ENCODE results near the gene TBC1D23.

- no peak for TF ChIP-seq ATF3 (IDR thresholded peaks at IDR 0.05)
- TF ChIP-seq ATF3 (CRISPR knock-in tag; conservative IDR thresholded peaks at IDR 0.05) = no peak
- no peak for TF ChIP-seq PHF20 (IDR thresholded peaks at IDR 0.05; ENCODE audit: partially characterized antibody)
- no peak for TF ChIP-seq CTCF (IDR thresholded peaks at IDR 0.05 in 2 of 3, conservative IDR thresholded peaks at IDR 0.05 in 1 of 3; ENCODE audit: insufficient read depth in 2 of 3, low read depth in 1 of 3, low read length in 3 of 3)
- no peak for TF ChIP-seq BHLHE40 (IDR thresholded peaks at IDR 0.05; ENCODE audit: low read length)
- no peak for TF ChIP-seq ZBTB11 (CRISPR knock-in tag; IDR thresholded peaks at IDR 0.05)
- TF ChIP-seq PBX2 (CRISPR knock-in tag; IDR thresholded peaks at IDR 0.05; ENCODE audit: low read depth) = no peak
- TF ChIP-seq PBX2 (tag; conservative IDR thresholded peaks at IDR 0.05; ENCODE audit: low read depth) = no peak
- TF ChIP-seq ZNF197 (CRISPR knock-in tag; IDR thresholded peaks at IDR 0.05; ENCODE audit: low read depth) = no peak
- TF ChIP-seq CHD2 (IDR thresholded peaks at IDR 0.05; ENCODE audit: low read depth, low read length) = no peak
- TF ChIP-seq SNRNP70 (optimal IDR thresholded peaks at IDR 0.05; ENCODE audit: low read depth, low read length) = no peak
- TF ChIP-seq SMC3 (conservative IDR thresholded peaks at IDR 0.05; ENCODE audit: insufficient read depth, low read depth, low read length) = no peak
- no peak for TF ChIP-seq LEF1 (IDR thresholded peaks at IDR 0.05)
These were observed 37.0 kb downstream of the TBC1D23 start for GRCh38 chr3:100297784-100298183.

Measured in K562 (cell line).